Activated effector memory CD4-positive, alpha-beta T cell treated with anti-CD3 and anti-CD28 coated beads, Interleukin-2, amount 50 U/mL, for 16 hours (primary cell): ENCODE results near the gene PYCR2.
A peak's percentile ranks its signal among the peaks of the same experiment; 100 is the strongest.
"Not testable (repeated sequence)": the region's sequence is repeated elsewhere in the genome, so short reads cannot be mapped to it uniquely, and the experiment has no call there.

Experiments used
- DNase-seq: peaks from one replicate; pipeline ENCODE4 v3.0.0-alpha.2; 2020

Gene PYCR2

GRCh38 chr1:225888898-225889601 is 35.0 kb downstream of the PYCR2 start, which contains the start of gene LEFTY1:
Gene LEFTY1 (minus strand): TSS chr1:225889146. CDS start chr1:225889066, 80 bp downstream.
- DNase-seq: no peak

- DNase-seq: no peak
Measured at GRCh38 chr1:225888289-225888897, 35.7 kb downstream of the PYCR2 start.

GRCh38 chr1:225887554-225888288 is 36.3 kb downstream of the PYCR2 start:
- not testable (repeated sequence) for DNase-seq

- no peak for DNase-seq
Measured at GRCh38 chr1:225887030-225887314, 37.1 kb downstream of the PYCR2 start.

GRCh38 chr1:225886159-225887029 is 37.7 kb downstream of the PYCR2 start:
- no peak for DNase-seq

GRCh38 chr1:225885336-225885735 is 38.7 kb downstream of the PYCR2 start:
- DNase-seq: no peak

- DNase-seq: no peak
Measured at GRCh38 chr1:225883616-225884265, 40.3 kb downstream of the PYCR2 start.

- peak; percentile 77 for DNase-seq
Measured at GRCh38 chr1:225882694-225883615, 41.1 kb downstream of the PYCR2 start.

GRCh38 chr1:225881959-225882693 is 41.9 kb downstream of the PYCR2 start, which contains the start of gene TMEM63A:
Gene TMEM63A (minus strand): TSS chr1:225882380. CDS start chr1:225877580, 4,800 bp downstream.
- DNase-seq: peak; percentile 96

GRCh38 chr1:225881081-225881958 is 42.7 kb downstream of the PYCR2 start:
- DNase-seq: peak; percentile 80

GRCh38 chr1:225880636-225881035 is 43.4 kb downstream of the PYCR2 start:
- DNase-seq: no peak

- DNase-seq: no peak
Measured at GRCh38 chr1:225880222-225880588, 43.8 kb downstream of the PYCR2 start.

- no peak for DNase-seq
Measured at GRCh38 chr1:225879521-225880221, 44.4 kb downstream of the PYCR2 start.

- DNase-seq: no peak
Measured at GRCh38 chr1:225878282-225878681, 45.8 kb downstream of the PYCR2 start.

GRCh38 chr1:225877580-225877979 is 46.5 kb downstream of the PYCR2 start:
- DNase-seq: peak; percentile 73

- no peak for DNase-seq
Measured at GRCh38 chr1:225876900-225877510, 47.0 kb downstream of the PYCR2 start.

GRCh38 chr1:225875044-225875815 is 48.8 kb downstream of the PYCR2 start:
- no peak for DNase-seq

- no peak for DNase-seq
Measured at GRCh38 chr1:225874431-225874830, 49.6 kb downstream of the PYCR2 start.
